ENCODE data around the gene WASF2.
"Not testable (repeated sequence)": the region's sequence is repeated elsewhere in the genome, so short reads cannot be mapped to it uniquely, and the experiment has no call there.

The WASF2 gene

GRCh38 chr1:27503844-27504587 lies 14.0 kb upstream of the WASF2 start:
- Histone ChIP-seq H3K4me1 (ENCODE audit: control insufficient read depth in 1 of 2, insufficient read depth in 2 of 2, low read length in 2 of 2) (peaks cover 19% of the 10 kb centered on the region in 2 experiments), H3K79me2 (ENCODE audit: control insufficient read depth, insufficient read depth, low read length, poor library complexity) (peaks cover 7% of the 10 kb centered on the region), H4K12ac (ENCODE audit: low read depth, low read length) (peak overlapping the region; percentile 13), H3K27me3 (ENCODE audit: insufficient read depth, low read length) (no peaks in the 10 kb centered on the region), H3K4me2 (ENCODE audit: low read length) (peak overlapping the region; percentile 30), H2AFZ (ENCODE audit: insufficient read depth, low read length, poor library complexity) (peak overlapping the region; percentile 94), H3K27ac (ENCODE audit: low read depth, low read length) (peak overlapping the region; percentile 99), H2BK5ac (ENCODE audit: low read depth, low read length, poor library complexity) (peak overlapping the region; percentile 97), H3K4ac (ENCODE audit: low read depth, low read length) (peak overlapping the region; percentile 85), H3K14ac (ENCODE audit: low read length) (peak overlapping the region; percentile 90), H3K9ac (ENCODE audit: low read length) (no peak overlapping the region), H3K18ac (ENCODE audit: low read length) (peak overlapping the region; percentile 94), H3K36me3 (ENCODE audit: control insufficient read depth in 1 of 2, insufficient read depth in 2 of 2, low read length in 2 of 2) (no peaks in the 10 kb centered on the region), H3K4me3 (ENCODE audit: low read depth, low read length) (no peak overlapping the region), H4K8ac (ENCODE audit: low read depth, low read length) (peak overlapping the region; percentile 96), H3K23ac (ENCODE audit: low read length) (no peak overlapping the region), H4K91ac (ENCODE audit: low read depth, low read length) (peak overlapping the region; percentile 99), H2BK120ac (ENCODE audit: insufficient read depth, low read length, poor library complexity) (peak overlapping the region; percentile 97), H2AK5ac (ENCODE audit: low read length) (peak overlapping the region; percentile 98), H3K79me1 (ENCODE audit: low read length) (peaks cover 22% of the 10 kb centered on the region), H3K9me3 (ENCODE audit: insufficient read depth, low read depth, low read length) (no peaks in the 10 kb centered on the region), H2BK12ac (ENCODE audit: low read length) (peak overlapping the region; percentile 98)
- WGBS (ENCODE audit: extremely low coverage, insufficient coverage, insufficient read length), result no CpG with 5 or more reads among the region's 12 CpGs
- DNase-seq, result no peak

GRCh38 chr1:27503033-27503432 lies 13.1 kb upstream of the WASF2 start:
- Histone ChIP-seq H3K79me2 (ENCODE audit: control insufficient read depth, insufficient read depth, low read length, poor library complexity) (peaks cover 7% of the 10 kb centered on the region), H3K4ac (ENCODE audit: low read depth, low read length) (no peak overlapping the region), H2BK12ac (ENCODE audit: low read length) (peak overlapping the region; percentile 82), H3K27ac (ENCODE audit: low read depth, low read length) (peak overlapping the region; percentile 28), H3K14ac (ENCODE audit: low read length) (no peak overlapping the region), H4K8ac (ENCODE audit: low read depth, low read length) (no peak overlapping the region), H3K36me3 (ENCODE audit: control insufficient read depth in 1 of 2, insufficient read depth in 2 of 2, low read length in 2 of 2) (no peaks in the 10 kb centered on the region), H2BK120ac (ENCODE audit: insufficient read depth, low read length, poor library complexity) (peak overlapping the region; percentile 81), H3K27me3 (ENCODE audit: insufficient read depth, low read length) (no peaks in the 10 kb centered on the region), H2BK5ac (ENCODE audit: low read depth, low read length, poor library complexity) (peak overlapping the region; percentile 61), H3K23ac (ENCODE audit: low read length) (no peak overlapping the region), H4K91ac (ENCODE audit: low read depth, low read length) (peak overlapping the region; percentile 57), H3K18ac (ENCODE audit: low read length) (peak overlapping the region; percentile 56), H3K4me3 (ENCODE audit: low read depth, low read length) (no peak overlapping the region), H2AFZ (ENCODE audit: insufficient read depth, low read length, poor library complexity) (no peak overlapping the region), H4K12ac (ENCODE audit: low read depth, low read length) (no peak overlapping the region), H3K9me3 (ENCODE audit: insufficient read depth, low read depth, low read length) (no peaks in the 10 kb centered on the region), H3K9ac (ENCODE audit: low read length) (no peak overlapping the region), H3K4me1 (ENCODE audit: control insufficient read depth in 1 of 2, insufficient read depth in 2 of 2, low read length in 2 of 2) (peaks cover 19% of the 10 kb centered on the region in 2 experiments), H3K4me2 (ENCODE audit: low read length) (no peak overlapping the region), H3K79me1 (ENCODE audit: low read length) (peaks cover 22% of the 10 kb centered on the region), H2AK5ac (ENCODE audit: low read length) (peak overlapping the region; percentile 35)
- WGBS (ENCODE audit: extremely low coverage, insufficient coverage, insufficient read length), result no CpG with 5 or more reads among the region's 2 CpGs
- peak; percentile 63 to 76 for DNase-seq

GRCh38 chr1:27501159-27501558 lies 11.2 kb upstream of the WASF2 start:
- not testable (repeated sequence) for H4K91ac ChIP-seq (ENCODE audit: low read depth, low read length); H3K9me3 ChIP-seq (ENCODE audit: insufficient read depth, low read depth, low read length); H4K12ac ChIP-seq (ENCODE audit: low read depth, low read length); H3K18ac ChIP-seq (ENCODE audit: low read length); H3K4me2 ChIP-seq (ENCODE audit: low read length); H2BK120ac ChIP-seq (ENCODE audit: insufficient read depth, low read length, poor library complexity); H3K23ac ChIP-seq (ENCODE audit: low read length); H4K8ac ChIP-seq (ENCODE audit: low read depth, low read length); H3K9ac ChIP-seq (ENCODE audit: low read length); H2BK12ac ChIP-seq (ENCODE audit: low read length); H3K4ac ChIP-seq (ENCODE audit: low read depth, low read length); H2AK5ac ChIP-seq (ENCODE audit: low read length); H2BK5ac ChIP-seq (ENCODE audit: low read depth, low read length, poor library complexity); H3K27ac ChIP-seq (ENCODE audit: low read depth, low read length); DNase-seq; H3K4me3 ChIP-seq (ENCODE audit: low read depth, low read length); H3K27me3 ChIP-seq (ENCODE audit: insufficient read depth, low read length); H2AFZ ChIP-seq (ENCODE audit: insufficient read depth, low read length, poor library complexity); H3K14ac ChIP-seq (ENCODE audit: low read length); H3K36me3 ChIP-seq (ENCODE audit: control insufficient read depth in 1 of 2, insufficient read depth in 2 of 2, low read length in 2 of 2); H3K79me2 ChIP-seq (ENCODE audit: control insufficient read depth, insufficient read depth, low read length, poor library complexity)
- Histone ChIP-seq H3K4me1 (ENCODE audit: control insufficient read depth in 1 of 2, insufficient read depth in 2 of 2, low read length in 2 of 2) (peaks cover 19% of the 10 kb centered on the region in 2 experiments), H3K79me1 (ENCODE audit: low read length) (peaks cover 22% of the 10 kb centered on the region)
- no CpG with 5 or more reads among the region's 2 CpGs for WGBS (ENCODE audit: extremely low coverage, insufficient coverage, insufficient read length)

DNA sequence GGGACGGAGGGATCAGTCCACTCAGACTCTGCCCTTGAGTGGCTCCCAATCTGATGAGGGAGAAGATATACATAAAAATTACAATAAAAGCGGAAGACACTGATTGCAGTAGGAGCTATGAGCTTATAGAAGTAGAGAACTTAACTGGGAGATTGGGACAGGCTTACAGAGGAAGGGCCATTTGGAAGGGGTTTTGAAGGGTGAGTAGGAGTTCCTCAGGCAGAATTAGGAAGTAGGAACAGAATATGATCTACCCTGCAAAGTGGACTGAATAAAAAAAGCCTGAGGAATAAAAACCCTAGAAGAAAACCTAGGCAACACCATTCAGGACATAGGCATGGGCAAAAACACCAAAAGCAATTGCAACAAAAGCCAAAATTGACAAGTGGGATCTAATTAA lies 9.2 kb upstream of the WASF2 start:
- no peak overlapping the region for H3K4me2 ChIP-seq (ENCODE audit: low read length)
- H3K27ac ChIP-seq (ENCODE audit: low read depth, low read length), result no peak overlapping the region
- no peak overlapping the region for H3K9ac ChIP-seq (ENCODE audit: low read length)
- H3K9me3 ChIP-seq (ENCODE audit: insufficient read depth, low read depth, low read length), result no peaks in the 10 kb centered on the region
- H2AK5ac ChIP-seq (ENCODE audit: low read length), result no peak overlapping the region
- H3K14ac ChIP-seq (ENCODE audit: low read length), result no peak overlapping the region
- H3K4ac ChIP-seq (ENCODE audit: low read depth, low read length), result no peak overlapping the region
- no CpG with 5 or more reads among the region's 2 CpGs for WGBS (ENCODE audit: extremely low coverage, insufficient coverage, insufficient read length)
- H2AFZ ChIP-seq (ENCODE audit: insufficient read depth, low read length, poor library complexity), result no peak overlapping the region
- DNase-seq, result no peak
- H3K4me1 ChIP-seq (ENCODE audit: control insufficient read depth in 1 of 2, insufficient read depth in 2 of 2, low read length in 2 of 2), result peaks cover 9 to 10% of the 10 kb centered on the region in 2 experiments
- peaks cover 9% of the 10 kb centered on the region for H3K79me1 ChIP-seq (ENCODE audit: low read length)
- peaks cover 4% of the 10 kb centered on the region for H3K79me2 ChIP-seq (ENCODE audit: control insufficient read depth, insufficient read depth, low read length, poor library complexity)
- no peak overlapping the region for H4K91ac ChIP-seq (ENCODE audit: low read depth, low read length)
- H3K18ac ChIP-seq (ENCODE audit: low read length), result no peak overlapping the region
- H4K12ac ChIP-seq (ENCODE audit: low read depth, low read length), result no peak overlapping the region
- H3K27me3 ChIP-seq (ENCODE audit: insufficient read depth, low read length), result no peaks in the 10 kb centered on the region
- H2BK120ac ChIP-seq (ENCODE audit: insufficient read depth, low read length, poor library complexity), result no peak overlapping the region
- H3K36me3 ChIP-seq (ENCODE audit: control insufficient read depth in 1 of 2, insufficient read depth in 2 of 2, low read length in 2 of 2), result no peaks in the 10 kb centered on the region
- peak overlapping the region; percentile 8 for H2BK12ac ChIP-seq (ENCODE audit: low read length)
- no peak overlapping the region for H3K4me3 ChIP-seq (ENCODE audit: low read depth, low read length)
- no peak overlapping the region for H2BK5ac ChIP-seq (ENCODE audit: low read depth, low read length, poor library complexity)
- no peak overlapping the region for H3K23ac ChIP-seq (ENCODE audit: low read length)
- H4K8ac ChIP-seq (ENCODE audit: low read depth, low read length), result no peak overlapping the region

Measured in trophoblast cell (in vitro differentiated cells and primary cell).